ENCODE measurements around the gene CDC42EP2.

DNA sequence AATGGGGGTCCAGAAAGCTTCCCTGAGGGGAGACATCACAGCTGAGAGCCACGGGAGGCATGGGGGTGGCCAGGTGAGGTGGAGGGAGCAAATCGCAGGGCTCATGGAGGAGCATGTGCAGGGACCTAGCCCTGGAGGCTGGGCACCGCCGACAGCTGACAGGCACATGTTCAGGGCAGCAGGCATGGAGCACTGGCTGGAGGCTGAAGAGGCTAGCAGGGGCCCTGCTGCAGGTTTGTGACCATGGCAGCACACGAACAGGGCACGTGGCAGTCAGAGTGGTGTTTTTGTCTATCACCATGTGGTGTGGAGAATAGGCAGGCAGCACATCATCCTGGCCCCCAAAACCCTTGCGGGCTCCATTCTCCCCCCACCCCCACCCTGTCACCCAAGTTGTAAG, 10.1 kb upstream of the CDC42EP2 start:
- TF ChIP-seq CTCF (conservative IDR thresholded peaks at IDR 0.05; ENCODE audit: low read length) (no peak), EZH2phosphoT487 (IDR thresholded peaks at IDR 0.05; ENCODE audit: borderline replicate concordance, low read depth, low read length) (no peak)

Measured in OCI-LY7 (cell line).